ENCODE measurements around the gene TSPYL2.

The TSPYL2 gene

GRCh38 chrX:53125506-53125905 lies 43.3 kb downstream of the TSPYL2 start:
- DNase-seq (ENCODE audit: low read depth in 2 of 2): no peak

GRCh38 chrX:53126377-53126776 lies 44.2 kb downstream of the TSPYL2 start:
- DNase-seq (ENCODE audit: low read depth in 2 of 2): no peak

- DNase-seq (ENCODE audit: low read depth in 2 of 2): no peak
Measured at GRCh38 chrX:53128097-53128749, 46.1 kb downstream of the TSPYL2 start.

DNA sequence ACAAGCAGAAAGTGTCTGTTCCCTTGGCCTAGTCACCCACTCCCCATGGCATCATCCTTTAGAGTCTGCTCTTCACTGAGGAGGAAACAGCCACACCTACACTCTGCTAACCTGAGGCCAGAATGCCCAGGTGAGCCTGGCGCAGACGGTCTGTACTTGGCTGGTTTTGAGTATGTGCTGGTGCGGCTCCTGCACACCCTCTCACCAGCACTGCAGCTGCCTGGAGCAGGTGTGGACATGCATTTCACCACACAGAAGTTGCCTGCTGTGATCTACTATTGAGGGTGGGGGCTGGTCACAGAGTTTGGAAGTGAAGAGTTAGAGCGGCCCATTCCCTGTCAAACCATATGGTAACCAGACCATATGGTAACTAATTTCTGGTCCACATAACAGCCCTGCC lies 51.2 kb downstream of the TSPYL2 start:
- no peak for DNase-seq (ENCODE audit: low read depth in 2 of 2)

- DNase-seq (ENCODE audit: low read depth in 2 of 2): no peak
Measured at GRCh38 chrX:53135581-53135980, 53.4 kb downstream of the TSPYL2 start.

Measured in activated CD8-positive, alpha-beta memory T cell treated with anti-CD3 and anti-CD28 coated beads for 4 hours (primary cell).